NCI-H748 treated with DMSO at 0.1 percent for 48 hours (cell line): ENCODE results near the gene UBE2G1.

ENCODE experiments used
- DNase-seq: peaks from one replicate; lab custom pipeline; 2025; lab: John Stamatoyannopoulos, UW

Gene UBE2G1

GRCh38 chr17:4334332-4334731, 32.1 kb downstream of the UBE2G1 start:
- no peak for DNase-seq

- no peak for DNase-seq
Measured at GRCh38 chr17:4333041-4333440, 33.4 kb downstream of the UBE2G1 start.

- DNase-seq = no peak
Measured at GRCh38 chr17:4332296-4332970, 34.0 kb downstream of the UBE2G1 start.

- no peak for DNase-seq
Measured at GRCh38 chr17:4331614-4332013, 34.9 kb downstream of the UBE2G1 start.

GRCh38 chr17:4329838-4330237, 36.6 kb downstream of the UBE2G1 start:
- no peak for DNase-seq

- no peak for DNase-seq
Measured at GRCh38 chr17:4327606-4328005, 38.9 kb downstream of the UBE2G1 start.

GRCh38 chr17:4326608-4327007, 39.9 kb downstream of the UBE2G1 start:
- no peak for DNase-seq

- no peak for DNase-seq
Measured at GRCh38 chr17:4326112-4326511, 40.4 kb downstream of the UBE2G1 start.

GRCh38 chr17:4324463-4324862, 42.0 kb downstream of the UBE2G1 start:
- DNase-seq = no peak

- no peak for DNase-seq
Measured at GRCh38 chr17:4319221-4319620, 47.3 kb downstream of the UBE2G1 start.

- DNase-seq = no peak
Measured at GRCh38 chr17:4318596-4318995, 47.9 kb downstream of the UBE2G1 start.

- no peak for DNase-seq
Measured at GRCh38 chr17:4318186-4318585, 48.3 kb downstream of the UBE2G1 start.

- DNase-seq = no peak
Measured at GRCh38 chr17:4317610-4318009, 48.9 kb downstream of the UBE2G1 start.

GRCh38 chr17:4316648-4317047, 49.8 kb downstream of the UBE2G1 start:
- DNase-seq = no peak

- DNase-seq = no peak
Measured at GRCh38 chr17:4314618-4315017, 51.9 kb downstream of the UBE2G1 start.

- no peak for DNase-seq
Measured at GRCh38 chr17:4314179-4314578, 52.3 kb downstream of the UBE2G1 start.

- no peak for DNase-seq
Measured at GRCh38 chr17:4313221-4314114, 53.0 kb downstream of the UBE2G1 start.

GRCh38 chr17:4310354-4311060, 56.0 kb downstream of the UBE2G1 start:
- DNase-seq = no peak

- DNase-seq = no peak
Measured at GRCh38 chr17:4309897-4310296, 56.6 kb downstream of the UBE2G1 start.

- DNase-seq = no peak
Measured at GRCh38 chr17:4307179-4307930, 59.1 kb downstream of the UBE2G1 start.

GRCh38 chr17:4305224-4305623, 61.3 kb downstream of the UBE2G1 start:
- DNase-seq = no peak

GRCh38 chr17:4304417-4305027, 62.0 kb downstream of the UBE2G1 start:
- DNase-seq = peak; percentile 53
